Measurements from ENCODE around the gene TRIP12. TPM values are rescaled to one million over a fixed set of nuclear protein-coding genes. Genes with fewer than 3 reads are reported as not detected.

Gene TRIP12
- total and polyA plus RNA-seq, 2 of the 4 experiments (the other 2 are of a cell fraction), result 51.6 to 209 TPM

- no peak overlapping the region for H2BK120ac ChIP-seq (ENCODE audit: low read depth, low read length)
- H3K4me1 ChIP-seq (ENCODE audit: control insufficient read depth, insufficient read depth, low read length), result peaks cover 8% of the 10 kb centered on the region
- H3K4me2 ChIP-seq (ENCODE audit: low read depth, low read length), result no peak overlapping the region
- H3K4me3 ChIP-seq (ENCODE audit: insufficient read depth, low read depth, low read length), result no peak overlapping the region
- no peak overlapping the region; the same call in 1 of the 2 replicates for H3K27ac ChIP-seq (ENCODE audit: insufficient read depth, low read length)
- no peak overlapping the region for H3K23ac ChIP-seq (ENCODE audit: low read depth, low read length)
- no peak overlapping the region for H2BK20ac ChIP-seq (ENCODE audit: low read depth, low read length)
- H3K9me1 ChIP-seq (ENCODE audit: insufficient read depth, low read length), result peaks cover 3% of the 10 kb centered on the region; the same call in 1 of the 2 replicates
- ATAC-seq (ENCODE audit: low read depth) (peak; percentile 85), DNase-seq (peak; percentile 77)
- H3K36me3 ChIP-seq (ENCODE audit: control insufficient read depth, insufficient read depth, low read length), result peaks cover 23% of the 10 kb centered on the region
- peaks cover 8 to 19% of the 10 kb centered on the region in 2 experiments for H3K79me1 ChIP-seq (ENCODE audit: low read depth in 1 of 2, low read length in 2 of 2)
- H4K20me1 ChIP-seq (ENCODE audit: insufficient read depth, low read length), result peaks cover 14% of the 10 kb centered on the region
- no peak overlapping the region for H2AK9ac ChIP-seq (replicated peaks; ENCODE audit: low read depth, low read length, poor library complexity)
- H2BK15ac ChIP-seq (ENCODE audit: low read depth, low read length), result no peak overlapping the region
- in situ Hi-C loops (cut with MboI; ENCODE audit: low sequenced_read_pairs), result no loop called here
- H2AK5ac ChIP-seq (ENCODE audit: low read depth, low read length), result no peak overlapping the region
- no peak overlapping the region for H3K9ac ChIP-seq (ENCODE audit: low read depth, low read length)
- H2AFZ ChIP-seq (replicated peaks; ENCODE audit: low read length, poor library complexity), result no peak overlapping the region
- H3K18ac ChIP-seq (ENCODE audit: low read depth, low read length), result no peak overlapping the region
- peak overlapping the region; percentile 42 for H2BK5ac ChIP-seq (ENCODE audit: low read depth, low read length, poor library complexity, severe bottlenecking)
- ChIA-PET POLR2A (ENCODE audit: unreplicated experiment) (no interaction called here), CTCF (interaction anchor here (0.6 to 1.6 kb wide), 8 partner anchors 15 to 1905 kb away, joined by 3 to 10 read pairs (median 3); no protein-coding TSS in a partner anchor)
- H4K5ac ChIP-seq (ENCODE audit: low read depth, low read length), result no peak overlapping the region
- dilution Hi-C loops (cut with HindIII; ENCODE audit: low sequenced_read_pairs, unreplicated experiment), result no loop called here
- intact Hi-C loops (cut with micrococcal nuclease), result loop anchor here (10.0 kb wide), 1 partner anchor 834 kb away; no protein-coding TSS in a partner anchor
- BruUV-seq (replicated peaks), result no TSS peak
- H3K4ac ChIP-seq (ENCODE audit: low read depth, low read length), result no peak overlapping the region; the same call in 1 of the 2 replicates
- no peak overlapping the region for H4K91ac ChIP-seq (ENCODE audit: insufficient read depth, low read depth, low read length)
- TF ChIP-seq RAD21 (IDR thresholded peaks at IDR 0.05; ENCODE audit: low read length) (peak; percentile 46), POLR2A (IDR thresholded peaks at IDR 0.05; ENCODE audit: low read depth, low read length) (no peak), CHD1 (IDR thresholded peaks at IDR 0.05; ENCODE audit: low read depth, low read length) (no peak), RCOR1 (IDR thresholded peaks at IDR 0.05; ENCODE audit: insufficient replicate concordance, low read length) (no peak), CEBPB (IDR thresholded peaks at IDR 0.05; ENCODE audit: low read depth, low read length) (no peak), BHLHE40 (IDR thresholded peaks at IDR 0.05; ENCODE audit: low read depth, low read length) (no peak), SMC3 (IDR thresholded peaks at IDR 0.05; ENCODE audit: low read depth, low read length) (peak; percentile 37), CTCF (conservative IDR thresholded peaks at IDR 0.05; ENCODE audit: low read depth, low read length) (peak; percentile 80), MAFK (IDR thresholded peaks at IDR 0.05; ENCODE audit: low read depth, low read length) (no peak), RFX5 (IDR thresholded peaks at IDR 0.05; ENCODE audit: low read depth, low read length) (no peak), FOS (IDR thresholded peaks at IDR 0.05; ENCODE audit: low read depth, low read length) (no peak), NFE2L2 (IDR thresholded peaks at IDR 0.05; ENCODE audit: low read depth, low read length) (no peak)
- 0 out of 2 replicates have a peak overlapping the region, but pooled peaks have one; percentile 7 for H3K14ac ChIP-seq (replicated peaks; ENCODE audit: low read depth, low read length)
- no peaks in the 10 kb centered on the region for H3K9me3 ChIP-seq (ENCODE audit: control insufficient read depth, insufficient read depth, low read length)
- H4K8ac ChIP-seq (ENCODE audit: low read depth in 2 of 2, low read length in 2 of 2), result peak overlapping the region in 1 of 2 experiments; percentile 3; a peak in 1 of 4 replicates
- no peaks in the 10 kb centered on the region for H3K27me3 ChIP-seq (ENCODE audit: control insufficient read depth, insufficient read depth, low read length)
- no peak overlapping the region for H3K56ac ChIP-seq (ENCODE audit: extremely low read depth, insufficient read depth, low read length)
Measured at GRCh38 chr2:229780856-229781773, 140.7 kb downstream of the TRIP12 start.
